ENCODE measurements around the gene CD9. TPM values are rescaled to one million over a fixed set of nuclear protein-coding genes. Genes with fewer than 3 reads are reported as not detected.

The CD9 gene
- total and polyA plus RNA-seq, 2 of the 8 experiments (the other 6 are each of a cell fraction or from before 2014, with no cell fraction given), result 168 to 319 TPM

DNA sequence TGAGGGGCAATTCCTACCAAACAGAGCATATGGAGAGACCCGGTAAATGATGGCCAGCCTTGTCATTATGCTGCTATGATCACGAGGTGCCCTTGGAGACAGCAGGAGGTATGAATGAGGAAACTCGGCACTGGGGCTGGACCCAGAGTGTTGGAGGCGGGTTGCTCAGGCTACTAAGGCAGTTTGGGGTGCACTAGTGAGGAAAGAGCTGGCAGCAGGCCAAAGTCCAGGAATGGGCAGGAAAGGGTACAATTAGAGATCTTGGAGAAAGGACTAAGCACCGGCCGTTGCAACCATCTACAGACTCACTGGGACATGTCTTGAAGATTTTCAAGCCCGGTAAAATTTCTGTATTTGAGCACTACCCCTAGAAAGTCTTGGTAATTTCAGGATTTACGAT, 54.3 kb downstream of the CD9 start:
- no peak overlapping the region for H3K4ac ChIP-seq (replicated peaks; ENCODE audit: insufficient read length, low read depth, low read length)
- H4K8ac ChIP-seq (ENCODE audit: extremely low read depth, insufficient read depth, low read length), result no peak overlapping the region
- no peak overlapping the region for H3K4me2 ChIP-seq (ENCODE audit: insufficient read depth in 1 of 2, low read depth in 2 of 2, low read length in 2 of 2)
- H2AFZ ChIP-seq (ENCODE audit: low read length), result no peak overlapping the region
- H3K14ac ChIP-seq (ENCODE audit: insufficient read length), result no peak overlapping the region
- no peaks in the 10 kb centered on the region for H4K20me1 ChIP-seq (replicated peaks in 1 of 2; ENCODE audit: control insufficient read depth in 1 of 2, insufficient read depth in 2 of 2, low read length in 2 of 2)
- H2BK20ac ChIP-seq (ENCODE audit: low read length), result no peak overlapping the region
- H3K9me3 ChIP-seq (ENCODE audit: insufficient read depth in 2 of 2, low read depth in 1 of 2, low read length in 1 of 2), result no peaks in the 10 kb centered on the region
- no peaks in the 10 kb centered on the region for H3K79me2 ChIP-seq (ENCODE audit: control insufficient read depth in 1 of 2, insufficient read depth in 2 of 2, low read length in 2 of 2)
- no peak overlapping the region for H3K56ac ChIP-seq (replicated peaks; ENCODE audit: insufficient read length, low read depth, low read length)
- no peak overlapping the region for H2AK5ac ChIP-seq (ENCODE audit: low read depth, low read length)
- no peaks in the 10 kb centered on the region for H3K27me3 ChIP-seq (replicated peaks in 1 of 4; ENCODE audit: control insufficient read depth in 3 of 4, extremely low read depth in 1 of 4, insufficient read depth in 3 of 4, low read length in 3 of 4)
- FAIRE-seq (no peak), DNase-seq (ENCODE audit: low read depth in 1 of 2, low spot score in 2 of 2) (no peak)
- H4K5ac ChIP-seq (ENCODE audit: insufficient read length, low read depth, low read length), result no peak overlapping the region
- no peak overlapping the region for H3K4me3 ChIP-seq (ENCODE audit: extremely low read depth in 1 of 4, insufficient read depth in 2 of 4, low read depth in 3 of 4, low read length in 4 of 4)
- no peaks in the 10 kb centered on the region for H3K23me2 ChIP-seq (ENCODE audit: low read depth, low read length)
- no peak overlapping the region for H4K91ac ChIP-seq (replicated peaks; ENCODE audit: insufficient read length, low read length)
- no peak overlapping the region for H2BK12ac ChIP-seq (ENCODE audit: low read depth, low read length)
- H3K4me1 ChIP-seq (replicated peaks in 1 of 4; ENCODE audit: control insufficient read depth in 3 of 4, insufficient read depth in 4 of 4, low read length in 3 of 4), result no peaks in the 10 kb centered on the region; a peak in 1 of 7 replicates
- H3K79me1 ChIP-seq (ENCODE audit: low read depth, low read length), result no peaks in the 10 kb centered on the region
- POLR2A ChIA-PET (ENCODE audit: partially characterized antibody), result interaction anchor here (0.7 kb wide), 1 partner anchor 84 kb away, joined by 3 read pairs; no protein-coding TSS in a partner anchor
- H3K36me3 ChIP-seq (ENCODE audit: control insufficient read depth in 2 of 4, insufficient read depth in 4 of 4, low read length in 3 of 4), result no peaks in the 10 kb centered on the region
- H3K23ac ChIP-seq (ENCODE audit: insufficient read length), result no peak overlapping the region
- H2BK15ac ChIP-seq (ENCODE audit: low read length), result no peak overlapping the region
- WGBS, 2 experiments (ENCODE audit: extremely low coverage in 1 of 2, insufficient coverage in 1 of 2, insufficient read length in 1 of 2, insufficient replicate concordance in 2 of 2, low coverage in 1 of 2, low lambda C conversion rate in 2 of 2, missing lambda C conversion rate in 1 of 2), result 90% methylated on average over 8 of the region's 8 CpGs; no CpG with 5 or more reads in 1 of the 2 experiments
- CTCF ChIA-PET (ENCODE audit: partially characterized antibody), result interaction anchor here (1.5 kb wide), 1 partner anchor 59 kb away, joined by 6 read pairs; no protein-coding TSS in a partner anchor
- H3K9ac ChIP-seq (replicated peaks in 1 of 4; ENCODE audit: extremely low read depth in 1 of 4, low read depth in 3 of 4, low read length in 3 of 4), result no peak overlapping the region
- no peak overlapping the region for H3K27ac ChIP-seq (ENCODE audit: low read depth, low read length)
- no peak overlapping the region for H2BK5ac ChIP-seq (ENCODE audit: low read depth, low read length)
- H2BK120ac ChIP-seq (replicated peaks; ENCODE audit: low read depth, low read length), result no peak overlapping the region
- H3K18ac ChIP-seq (ENCODE audit: extremely low read depth, low read length), result no peak overlapping the region
- TF ChIP-seq, protein P1, sequence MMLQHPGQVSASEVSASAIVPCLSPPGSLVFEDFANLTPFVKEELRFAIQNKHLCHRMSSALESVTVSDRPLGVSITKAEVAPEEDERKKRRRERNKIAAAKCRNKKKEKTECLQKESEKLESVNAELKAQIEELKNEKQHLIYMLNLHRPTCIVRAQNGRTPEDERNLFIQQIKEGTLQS (IDR thresholded peaks at IDR 0.05; ENCODE audit: insufficient read depth, low read depth, low read length), result no peak
- TF ChIP-seq, protein P2, sequence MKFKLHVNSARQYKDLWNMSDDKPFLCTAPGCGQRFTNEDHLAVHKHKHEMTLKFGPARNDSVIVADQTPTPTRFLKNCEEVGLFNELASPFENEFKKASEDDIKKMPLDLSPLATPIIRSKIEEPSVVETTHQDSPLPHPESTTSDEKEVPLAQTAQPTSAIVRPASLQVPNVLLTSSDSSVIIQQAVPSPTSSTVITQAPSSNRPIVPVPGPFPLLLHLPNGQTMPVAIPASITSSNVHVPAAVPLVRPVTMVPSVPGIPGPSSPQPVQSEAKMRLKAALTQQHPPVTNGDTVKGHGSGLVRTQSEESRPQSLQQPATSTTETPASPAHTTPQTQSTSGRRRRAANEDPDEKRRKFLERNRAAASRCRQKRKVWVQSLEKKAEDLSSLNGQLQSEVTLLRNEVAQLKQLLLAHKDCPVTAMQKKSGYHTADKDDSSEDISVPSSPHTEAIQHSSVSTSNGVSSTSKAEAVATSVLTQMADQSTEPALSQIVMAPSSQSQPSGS (IDR thresholded peaks at IDR 0.05; ENCODE audit: low read length), result no peak
- no peak for TF ChIP-seq TBP (IDR thresholded peaks at IDR 0.05; ENCODE audit: low read depth, low read length)
- TF ChIP-seq CHD2 (IDR thresholded peaks at IDR 0.05; ENCODE audit: low read length), result no peak
- no peak for TF ChIP-seq NRF1 (IDR thresholded peaks at IDR 0.05; ENCODE audit: low read depth, low read length)
- TF ChIP-seq KDM4A (IDR thresholded peaks at IDR 0.05; ENCODE audit: low read depth, low read length, severe bottlenecking), result no peak
- TF ChIP-seq, protein P3, sequence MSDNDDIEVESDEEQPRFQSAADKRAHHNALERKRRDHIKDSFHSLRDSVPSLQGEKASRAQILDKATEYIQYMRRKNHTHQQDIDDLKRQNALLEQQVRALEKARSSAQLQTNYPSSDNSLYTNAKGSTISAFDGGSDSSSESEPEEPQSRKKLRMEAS (IDR thresholded peaks at IDR 0.05), result no peak

Data from H1 (cell line).